ENCODE measurements around the gene COX8C.

The COX8C gene

GRCh38 chr14:93346926-93347721 is at the start of gene COX8C:
Gene COX8C, plus strand, starts transcription at chr14:93347182. Its CDS starts 87 bp downstream, at chr14:93347269.
- DNase-seq = no peak

DNA sequence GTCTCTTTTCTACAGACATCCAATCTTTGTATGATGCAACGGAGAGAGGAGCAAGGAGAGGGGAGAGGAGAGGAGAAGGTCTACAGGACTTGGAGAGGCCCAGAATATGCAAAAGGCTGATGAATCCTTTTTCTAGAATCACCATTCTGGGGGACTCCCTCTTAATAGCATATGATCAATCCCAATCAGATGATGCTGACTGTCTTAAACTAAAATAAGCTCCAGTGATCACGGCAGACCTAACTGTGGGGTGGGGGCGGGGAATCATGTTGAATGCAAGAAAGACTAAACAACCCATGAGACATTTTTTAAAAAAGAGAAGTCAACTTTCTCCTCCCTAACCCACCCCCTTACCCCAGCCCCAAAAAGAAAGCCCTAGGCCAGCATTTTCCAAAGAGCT is 47.6 kb upstream of the COX8C start:
- DNase-seq = no peak

- DNase-seq = no peak
These were observed 47.1 kb upstream of the COX8C start for GRCh38 chr14:93299866-93300265.

DNA sequence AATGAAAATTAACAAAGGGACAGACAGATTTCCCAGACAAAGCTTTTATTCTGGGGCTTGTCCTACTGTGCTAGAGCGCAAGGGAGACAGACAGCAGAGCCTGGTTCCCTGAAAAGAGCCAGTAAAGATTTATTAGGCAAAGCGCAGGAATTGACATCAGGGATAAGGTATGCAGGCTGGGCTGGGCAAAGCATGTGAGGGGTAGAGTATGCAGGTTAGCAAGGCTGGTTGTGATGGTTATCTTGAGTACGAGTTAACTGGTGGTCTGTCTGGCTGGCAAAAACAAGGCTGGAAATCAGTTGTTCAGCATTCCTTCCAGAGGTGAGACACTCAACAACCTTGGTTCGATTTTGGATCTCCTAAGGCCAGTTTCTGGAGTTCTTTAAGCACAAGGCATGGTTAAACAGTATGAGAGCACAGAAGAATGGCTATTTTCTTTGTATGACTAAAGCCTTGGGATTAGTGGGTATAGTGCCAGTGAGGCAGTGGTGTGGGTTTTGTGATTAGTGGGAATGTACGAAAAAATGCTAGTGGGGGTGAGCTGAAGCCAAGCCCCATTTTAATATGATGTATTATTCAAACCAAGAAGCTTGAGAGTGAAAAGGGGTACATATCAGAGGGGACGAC is 45.0 kb upstream of the COX8C start:
- no peak for DNase-seq

DNA sequence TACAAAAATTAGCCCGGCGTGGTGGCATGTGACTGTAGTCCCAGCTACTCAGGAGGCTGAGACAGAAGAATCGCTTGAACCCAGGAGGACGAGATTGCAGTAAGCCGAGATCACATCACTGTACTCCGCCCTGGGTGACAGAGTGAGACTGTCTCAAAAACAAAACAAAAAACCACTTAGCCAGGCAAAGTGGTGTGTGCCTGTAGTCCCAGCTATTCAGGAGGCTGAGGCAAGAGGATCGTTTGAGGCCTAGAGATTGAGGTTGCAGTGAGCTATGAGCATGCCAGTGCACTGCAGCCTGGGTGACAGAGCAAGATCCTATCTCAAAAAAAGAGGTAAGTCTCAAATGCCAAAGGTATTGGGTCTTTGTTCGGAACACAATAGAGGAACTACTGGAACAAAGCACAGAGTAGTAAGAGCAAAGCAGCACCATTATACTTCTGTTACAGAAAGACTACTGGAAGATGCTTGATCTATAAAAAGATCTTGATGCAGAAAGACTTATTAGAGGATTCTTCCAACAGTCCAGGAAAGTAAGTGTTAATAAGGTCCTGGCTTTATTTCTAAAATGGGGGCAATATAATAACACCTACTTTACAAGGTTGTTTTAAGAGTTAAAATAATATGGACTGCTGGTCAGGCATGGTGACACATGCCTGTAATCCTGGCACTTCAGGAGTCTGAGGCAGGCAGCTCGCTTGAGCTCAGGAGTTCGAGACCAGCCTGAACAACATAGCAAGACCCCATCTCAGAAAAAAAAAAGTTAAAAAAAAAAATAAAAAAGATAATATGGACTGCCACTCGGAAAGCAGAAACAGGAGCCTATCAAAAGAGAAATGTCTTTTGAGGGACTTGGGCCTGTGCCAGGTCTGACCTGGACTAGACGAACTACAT is 44.0 kb upstream of the COX8C start:
- no peak for DNase-seq

DNA sequence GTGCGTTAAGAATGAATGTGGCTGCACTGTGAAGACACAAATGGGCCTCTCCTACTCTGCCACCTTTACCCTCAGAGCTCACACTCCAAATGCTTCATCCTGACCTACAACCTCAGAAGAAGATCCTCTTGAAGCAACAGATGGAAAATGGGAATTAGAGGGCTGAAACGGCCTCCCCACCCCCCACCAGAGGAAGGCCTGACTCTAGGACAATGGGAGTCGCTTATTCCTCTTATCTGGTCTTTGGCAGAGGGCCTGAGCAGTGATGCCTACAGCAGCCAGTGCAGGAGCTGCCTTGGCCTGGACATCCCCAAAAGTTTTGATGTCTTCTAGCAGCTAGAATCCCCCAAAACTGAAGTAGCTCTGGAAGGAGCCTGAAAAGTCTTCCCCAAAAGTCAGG is 43.3 kb upstream of the COX8C start:
- no peak for DNase-seq

DNA sequence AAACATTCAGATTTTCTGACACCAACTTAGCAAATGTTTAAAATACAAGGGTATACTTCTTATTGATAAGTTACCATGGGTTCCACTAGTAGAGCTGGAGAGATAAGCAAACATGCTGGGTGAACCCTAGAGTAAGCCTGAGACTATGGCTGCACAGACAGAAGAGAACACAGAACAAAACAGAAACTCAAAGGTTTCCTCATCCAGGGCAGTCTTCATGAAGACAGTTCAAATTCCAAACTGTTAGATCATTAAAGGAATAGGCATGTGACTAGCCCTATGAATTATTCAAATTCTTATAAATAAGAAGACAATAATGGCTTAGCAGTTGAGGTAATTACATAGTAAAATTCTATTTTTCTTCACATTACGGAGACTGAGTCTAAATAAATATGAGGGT is 42.2 kb upstream of the COX8C start:
- DNase-seq = no peak

DNA sequence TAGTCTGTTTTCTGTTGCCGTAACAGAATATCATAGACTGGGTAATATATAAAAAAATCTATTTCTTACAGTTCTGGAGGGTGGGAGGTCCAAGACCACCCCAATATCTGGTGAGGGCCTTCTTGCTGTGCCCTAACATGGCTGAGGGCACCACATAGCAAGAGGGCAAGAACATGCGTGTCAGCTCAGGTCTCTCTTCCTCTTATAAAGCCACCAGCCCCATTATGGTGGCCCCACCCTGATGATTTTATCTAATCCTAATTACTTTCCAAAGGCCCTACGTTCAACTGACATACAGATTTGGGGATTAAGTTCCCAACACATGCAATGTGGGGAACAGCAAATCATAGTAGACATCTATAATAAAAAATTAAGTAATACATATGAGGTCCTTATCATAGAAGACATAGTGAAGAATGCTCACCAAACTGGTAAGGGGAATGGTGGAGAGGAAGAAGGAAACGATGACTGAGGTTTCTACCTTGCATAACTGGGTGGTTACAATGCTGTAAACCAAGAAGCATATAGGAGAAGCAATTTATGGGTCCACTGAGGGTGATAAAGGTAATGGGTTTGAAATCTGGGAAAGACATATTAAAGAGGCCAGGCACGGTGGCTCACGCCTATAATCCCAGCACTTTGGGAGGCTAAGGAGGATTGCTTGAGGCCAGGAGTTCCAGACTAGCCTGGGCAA is 41.1 kb upstream of the COX8C start:
- DNase-seq = no peak

GRCh38 chr14:93306812-93307211 is 40.2 kb upstream of the COX8C start:
- DNase-seq = no peak

DNA sequence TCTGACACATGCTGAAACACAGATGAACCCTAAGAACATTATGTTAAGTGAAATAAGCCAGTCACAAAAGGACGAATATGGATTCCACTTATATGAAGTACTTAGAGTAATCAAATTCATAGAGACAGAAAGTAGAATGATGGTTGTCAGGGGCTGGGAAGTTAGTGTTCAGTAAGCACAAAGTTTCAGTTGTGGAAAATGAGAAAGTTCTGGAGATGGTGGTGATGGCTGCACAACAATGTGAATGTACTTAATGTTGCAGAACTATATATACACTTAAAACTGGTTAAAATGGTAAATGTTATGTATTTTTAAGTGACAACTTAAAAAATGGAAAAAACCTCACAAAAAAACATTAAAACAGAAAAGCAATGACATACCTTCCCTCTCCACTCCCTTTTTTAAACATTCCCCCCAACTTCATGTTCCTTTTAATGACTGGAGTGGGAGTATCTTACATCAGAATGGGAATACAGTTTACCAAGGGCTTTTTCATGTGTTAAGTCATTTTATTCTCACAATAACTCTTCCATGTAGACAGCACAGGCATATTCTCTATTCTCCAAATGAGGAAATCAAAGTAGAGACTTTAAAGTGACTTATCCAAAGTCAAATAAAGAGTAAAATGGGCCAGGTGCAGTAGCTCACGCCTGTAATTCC is 38.2 kb upstream of the COX8C start:
- no peak for DNase-seq

- no peak for DNase-seq
These were observed 37.5 kb upstream of the COX8C start for GRCh38 chr14:93309427-93309966.

- DNase-seq = no peak
These were observed 35.9 kb upstream of the COX8C start for GRCh38 chr14:93311082-93311481.

GRCh38 chr14:93315575-93315974 is 31.4 kb upstream of the COX8C start:
- DNase-seq = no peak

DNA sequence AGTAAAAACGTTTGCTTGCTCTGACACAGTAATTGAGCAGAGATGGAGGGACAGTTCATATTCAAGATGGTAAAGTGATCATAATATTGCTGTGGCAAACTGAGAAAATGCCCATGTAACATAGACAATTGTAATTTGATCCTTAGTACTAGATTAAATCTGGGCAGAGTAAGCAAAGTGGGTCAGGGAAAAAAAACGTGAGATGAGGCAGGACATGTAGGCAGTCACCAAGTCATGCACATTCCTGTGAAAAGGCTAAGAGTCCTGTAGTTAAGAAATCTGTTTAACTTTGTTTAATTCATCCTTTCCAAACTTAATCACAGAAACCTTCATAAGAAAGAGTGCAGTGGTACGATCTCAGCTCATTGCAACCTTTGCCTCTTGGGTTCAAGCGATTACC is 30.3 kb upstream of the COX8C start:
- DNase-seq = no peak

GRCh38 chr14:93317210-93317874 is 29.6 kb upstream of the COX8C start:
- DNase-seq = no peak

GRCh38 chr14:93317875-93318807 is 28.8 kb upstream of the COX8C start:
- DNase-seq = no peak

DNA sequence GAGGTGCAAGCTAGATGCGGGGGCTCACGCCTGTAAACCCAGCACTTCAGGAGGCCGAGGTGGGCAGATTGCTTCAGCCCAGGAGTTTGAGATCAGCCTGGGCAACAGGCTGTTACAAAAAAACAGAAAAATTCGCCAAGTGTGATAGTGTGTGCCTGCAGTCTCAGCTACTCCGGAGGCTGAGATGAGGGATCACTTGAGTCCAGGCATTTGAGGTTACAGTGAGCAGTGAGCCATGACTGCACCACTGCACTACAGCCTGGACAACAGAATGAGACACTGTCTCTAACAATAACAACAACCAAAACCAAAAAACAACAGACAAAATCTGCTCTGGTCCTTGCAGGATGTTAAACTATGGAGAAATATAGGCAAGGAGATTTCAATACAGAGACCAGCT is 28.1 kb upstream of the COX8C start:
- no peak for DNase-seq

DNA sequence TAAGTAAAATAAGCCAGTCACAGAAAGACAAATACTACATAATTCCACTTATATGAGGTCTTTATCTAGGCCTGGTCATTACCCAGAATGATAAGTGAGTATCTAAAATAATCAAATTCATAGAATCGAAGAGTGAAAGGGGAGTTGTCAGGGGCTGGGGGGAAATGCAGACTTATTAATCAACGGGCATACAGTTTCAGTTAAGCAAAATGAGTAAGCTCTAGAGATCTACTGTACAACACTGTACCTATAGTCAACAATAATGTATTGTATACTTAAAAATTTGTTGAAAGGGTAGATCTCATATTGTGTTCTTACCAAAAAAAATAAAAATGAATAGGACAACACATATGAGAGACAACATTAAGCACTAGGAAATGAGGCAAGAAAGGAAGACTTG is 27.5 kb upstream of the COX8C start:
- DNase-seq = no peak

- DNase-seq = no peak
These were observed 27.0 kb upstream of the COX8C start for GRCh38 chr14:93319958-93320357.

DNA sequence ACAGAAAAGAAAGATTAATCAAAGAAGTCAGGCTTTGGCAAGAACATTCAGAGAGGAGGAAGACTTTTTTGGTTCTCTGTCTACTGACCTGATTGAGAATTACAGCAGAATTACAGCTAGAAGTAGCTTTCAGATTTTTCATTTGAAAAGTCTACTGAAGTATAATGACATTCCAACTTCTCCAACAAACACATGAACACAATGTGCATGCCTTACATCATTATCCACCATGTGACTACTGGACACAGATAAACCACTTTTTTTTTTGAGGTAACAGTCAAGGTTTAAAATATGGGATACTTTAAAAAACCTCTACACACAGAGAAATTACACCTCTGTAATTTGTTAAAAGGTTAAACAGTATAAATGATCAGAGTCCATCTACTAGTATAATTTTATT is 26.5 kb upstream of the COX8C start:
- no peak for DNase-seq
